ENCODE data around the gene ATP11C.
"Not testable (repeated sequence)": the region's sequence is repeated elsewhere in the genome, so short reads cannot be mapped to it uniquely, and the experiment has no call there.

Gene ATP11C

DNA sequence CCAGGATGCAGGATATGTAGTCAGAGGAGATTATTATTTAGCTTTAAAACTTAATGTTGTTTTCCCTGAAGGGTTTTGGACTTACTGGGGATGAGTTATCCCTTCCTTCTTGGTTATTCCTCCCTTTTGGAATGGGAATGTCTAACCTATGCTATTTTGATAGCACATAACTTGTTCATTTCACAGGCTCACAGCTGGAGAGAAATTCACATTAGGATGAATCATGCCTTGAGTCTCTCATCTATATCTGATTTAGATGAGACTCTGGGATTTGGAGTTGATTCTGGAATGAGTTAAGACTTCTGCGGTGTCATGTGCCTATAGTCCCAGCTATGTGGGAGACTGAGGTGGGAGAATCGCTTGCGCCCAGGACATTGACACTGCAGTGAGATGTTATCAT lies 81.1 kb downstream of the ATP11C start:
- no peak for DNase-seq

DNA sequence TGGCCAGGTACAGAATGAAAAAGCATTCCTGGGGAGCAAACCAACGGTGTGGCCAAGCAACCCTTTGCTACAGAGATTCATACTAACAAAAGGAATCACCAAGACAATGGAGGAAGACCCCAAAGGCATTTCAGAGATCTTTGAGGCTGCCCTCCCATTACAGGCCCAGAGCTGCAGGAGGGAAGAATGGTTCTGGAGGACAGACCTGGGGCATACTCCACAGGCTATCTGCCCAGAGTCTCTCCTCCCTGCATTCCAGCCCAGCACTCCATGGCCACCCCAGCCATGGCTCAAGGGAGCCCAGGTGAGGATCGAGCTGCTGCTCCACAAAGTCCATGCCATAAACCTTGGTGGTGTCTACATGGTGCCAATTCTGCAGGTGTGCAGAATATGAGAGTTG lies 81.9 kb downstream of the ATP11C start:
- DNase-seq = no peak

DNA sequence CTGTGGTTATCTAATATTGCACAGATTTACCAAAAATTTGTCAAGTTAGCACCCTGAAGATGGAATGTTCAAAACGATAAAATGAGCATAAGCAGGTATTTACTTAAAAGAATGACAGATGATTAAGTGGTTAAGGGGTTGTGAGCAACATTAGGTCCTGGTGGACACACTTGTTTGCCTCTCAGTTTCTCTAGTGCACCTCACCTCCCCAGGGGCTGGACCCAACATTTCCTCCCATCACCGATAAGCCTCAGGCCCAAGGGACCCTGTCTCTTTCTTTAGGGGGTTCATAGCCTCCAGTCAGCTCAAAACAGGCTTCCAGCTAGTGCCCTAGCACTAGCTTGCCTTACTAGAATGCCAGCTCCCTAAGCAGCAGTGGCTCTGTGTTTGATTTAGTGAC lies 88.0 kb downstream of the ATP11C start:
- DNase-seq = no peak

DNA sequence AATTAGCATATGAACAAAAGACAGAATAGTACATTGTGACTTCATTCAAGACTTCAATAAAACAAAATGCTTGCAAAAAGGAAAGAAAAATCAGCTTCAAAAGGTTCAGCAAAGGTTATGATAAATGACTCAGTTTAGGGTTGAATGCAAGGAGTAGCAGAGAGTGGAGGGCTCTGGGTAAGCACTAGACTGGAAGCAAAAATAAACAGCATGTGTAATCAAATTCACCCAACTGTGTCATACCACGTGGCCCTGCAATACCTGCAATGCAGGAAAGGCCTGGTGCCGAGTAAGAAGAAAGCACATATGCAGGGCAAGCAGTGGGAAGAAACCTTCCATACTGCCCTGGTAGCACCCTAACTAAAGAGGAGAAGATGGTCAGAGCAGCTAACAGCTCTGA lies 88.7 kb downstream of the ATP11C start:
- DNase-seq = no peak

DNA sequence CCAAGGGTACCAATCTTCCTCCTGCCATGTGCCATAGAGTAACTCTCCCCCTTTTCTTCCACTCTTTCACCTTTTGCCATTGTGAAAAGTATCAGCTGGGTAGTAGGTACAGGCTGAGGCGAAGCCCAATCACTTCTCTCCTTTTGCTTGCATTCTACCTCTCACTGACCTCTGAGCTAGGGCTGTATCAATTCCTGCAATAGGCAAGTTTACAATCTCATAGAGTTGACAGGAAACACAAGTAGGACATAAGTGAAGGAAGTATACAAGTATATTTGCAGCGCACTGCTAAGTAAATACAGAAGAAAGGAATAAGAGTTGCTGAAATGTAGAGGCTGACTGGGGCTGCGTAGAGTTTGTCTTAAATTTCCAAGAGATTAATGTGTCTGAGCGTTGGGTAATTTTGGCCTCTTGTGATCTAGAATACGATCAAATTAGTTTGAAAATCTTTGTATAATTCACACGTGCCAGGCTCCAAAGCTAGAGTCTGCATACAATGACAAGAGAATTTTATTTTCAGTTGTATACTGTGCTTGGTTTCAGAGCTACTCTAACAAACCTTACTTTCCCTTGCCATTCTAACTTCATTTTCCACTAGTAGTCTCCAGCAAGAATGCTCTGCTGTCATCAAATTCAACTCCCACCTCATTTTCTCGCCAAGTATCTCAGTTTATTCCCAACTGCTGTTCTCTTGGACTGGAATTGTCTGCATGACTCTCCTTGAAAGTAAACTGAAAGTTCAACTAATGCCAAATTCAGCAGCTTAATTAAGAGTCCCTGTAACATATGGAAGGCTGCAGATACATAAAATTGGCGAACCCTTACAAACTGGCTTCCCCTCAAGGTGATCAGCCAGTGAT lies 90.3 kb downstream of the ATP11C start:
- no peak for DNase-seq

DNA sequence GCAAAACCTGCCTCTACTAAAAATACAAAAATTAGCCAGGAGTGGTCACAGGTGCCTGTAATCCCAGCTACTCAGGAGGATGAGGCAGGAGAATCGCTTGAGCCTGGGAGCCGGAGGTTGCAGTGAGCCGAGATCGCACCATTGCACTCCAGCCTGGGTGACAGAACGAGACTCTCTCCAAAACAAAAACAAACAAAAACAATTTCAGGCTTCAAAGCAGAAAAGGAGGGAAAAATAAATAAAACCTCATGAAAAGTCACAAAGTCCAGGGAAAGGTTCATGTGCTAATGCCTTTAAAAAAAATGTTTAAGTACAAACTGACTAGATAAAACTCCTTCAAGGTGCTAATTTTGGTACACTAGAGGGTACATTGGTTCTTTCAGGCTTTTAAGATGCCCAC lies 96.5 kb downstream of the ATP11C start:
- DNase-seq = not testable (repeated sequence)

GRCh38 chrX:139834879-139835278 lies 98.0 kb downstream of the ATP11C start:
- no peak for DNase-seq

DNA sequence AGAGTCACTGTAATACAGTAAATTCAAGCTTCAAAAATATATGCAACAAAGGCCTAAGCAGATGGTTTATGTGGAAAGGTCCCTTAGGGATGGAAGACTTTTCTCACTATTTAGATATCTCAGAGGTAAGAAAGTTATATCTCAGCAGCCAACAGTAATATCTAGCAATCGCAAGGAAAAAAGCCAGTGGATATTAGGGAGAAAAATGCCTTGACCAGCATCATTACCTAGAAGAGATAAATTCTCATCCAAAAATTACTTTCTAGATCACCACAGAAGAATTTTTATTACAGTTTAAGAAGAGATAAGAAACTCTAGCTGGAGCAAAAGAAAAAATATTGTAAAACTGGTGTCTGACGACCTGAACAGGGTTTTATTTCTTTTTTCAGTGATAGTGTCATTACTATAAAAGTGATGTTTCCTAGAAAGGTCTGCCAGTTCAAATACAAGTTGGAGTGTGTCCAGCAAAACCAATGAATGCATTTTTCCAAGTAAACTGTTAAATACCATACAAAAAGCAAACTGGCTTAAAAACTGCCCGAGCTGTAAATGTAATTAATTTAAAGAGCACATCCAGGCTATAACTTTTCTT lies 100.0 kb downstream of the ATP11C start:
- no peak for DNase-seq

DNA sequence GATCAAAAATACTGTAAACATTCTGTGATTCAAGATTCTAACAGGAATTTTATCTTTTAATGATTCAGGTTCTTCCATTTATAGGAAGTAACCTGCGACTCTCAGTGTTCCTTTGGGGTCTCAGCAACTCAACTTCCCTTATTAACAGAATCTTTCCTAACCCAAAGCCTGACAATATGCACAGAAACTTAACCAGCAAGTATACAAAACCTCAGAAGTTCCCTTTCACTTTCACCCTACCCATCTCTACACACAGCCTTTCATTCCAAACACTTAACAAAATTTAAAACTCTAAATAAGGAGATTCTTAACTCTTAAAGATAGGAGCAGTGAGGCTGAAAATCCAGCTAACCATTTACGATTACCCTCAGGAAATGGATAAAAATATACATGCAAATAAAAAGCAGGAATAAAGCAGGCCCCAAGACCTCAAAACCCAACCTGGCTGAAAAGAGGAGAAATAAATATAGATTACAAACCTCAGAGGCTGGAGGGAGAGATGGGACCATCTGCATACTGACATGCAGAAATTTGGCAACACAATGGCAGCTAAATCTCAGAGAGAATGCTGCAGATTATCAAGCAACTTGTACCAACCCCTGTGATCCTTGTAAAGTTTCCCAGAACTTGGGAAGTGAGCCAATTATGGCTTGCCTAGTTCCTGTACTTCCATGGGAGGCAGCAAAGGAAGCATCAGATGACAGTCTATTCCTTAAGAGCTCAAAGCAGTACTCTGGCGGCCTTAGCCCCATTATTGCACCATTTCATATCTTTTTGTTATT lies 101.0 kb downstream of the ATP11C start:
- no peak for DNase-seq

DNA sequence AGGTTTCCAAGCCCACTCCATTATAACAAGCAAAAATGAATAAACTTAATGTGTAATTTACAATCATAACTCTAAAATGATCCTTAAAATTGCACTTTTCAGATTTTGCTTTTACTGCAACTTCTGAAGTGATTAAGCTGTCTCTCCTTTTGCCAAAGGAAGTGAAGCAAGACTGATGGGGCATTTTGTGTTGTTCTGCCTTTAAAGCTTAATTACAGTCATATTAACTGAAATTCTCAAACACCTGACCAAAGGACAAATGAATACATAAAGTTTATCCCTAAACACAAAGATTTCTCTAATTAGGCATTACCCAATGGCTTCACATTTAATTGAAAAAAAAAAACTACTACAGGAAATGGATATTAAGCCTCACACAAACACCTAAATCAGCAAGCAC lies 101.8 kb downstream of the ATP11C start:
- DNase-seq = no peak

DNA sequence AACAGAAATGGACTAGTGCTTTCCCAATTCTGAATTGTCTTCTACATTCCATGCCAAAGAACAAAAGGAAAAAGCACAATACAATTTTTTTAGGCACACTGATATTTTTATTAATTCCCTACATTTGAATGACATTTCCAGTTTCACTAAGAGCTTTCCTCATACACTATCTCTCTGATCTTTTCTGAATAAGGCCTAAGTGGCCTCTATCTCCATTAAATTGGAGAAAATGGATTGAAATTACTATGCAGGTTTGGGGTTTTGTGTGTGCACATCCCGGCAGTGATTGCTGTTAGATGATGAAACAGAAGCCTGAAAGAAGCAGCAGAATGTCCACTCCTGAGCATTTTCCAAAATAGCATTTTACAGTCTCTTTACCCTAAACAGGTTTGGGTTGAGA lies 104.0 kb downstream of the ATP11C start:
- no peak for DNase-seq

GRCh38 chrX:139828033-139828432 lies 104.8 kb downstream of the ATP11C start:
- DNase-seq = no peak

GRCh38 chrX:139826065-139827044 lies 106.5 kb downstream of the ATP11C start:
- DNase-seq = no peak

DNA sequence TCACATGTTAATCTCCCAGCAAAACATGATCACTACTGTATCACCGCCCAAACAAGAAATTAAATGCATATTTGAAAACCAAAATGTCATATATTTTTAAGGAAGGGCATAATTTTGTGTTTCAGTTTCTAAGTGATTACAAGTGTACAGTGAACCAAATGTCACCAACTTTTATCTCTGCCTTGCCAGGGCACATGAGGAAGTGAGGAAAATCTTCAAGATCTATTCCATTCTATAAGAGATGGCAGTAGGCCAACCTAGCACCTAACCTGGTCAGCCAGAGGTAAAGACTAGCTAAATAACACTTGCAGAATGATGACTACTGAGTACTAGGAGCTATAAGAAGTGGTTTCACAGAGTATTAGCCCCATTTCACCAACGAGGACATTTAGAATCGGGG lies 107.2 kb downstream of the ATP11C start:
- no peak for DNase-seq

- no peak for DNase-seq
Measured at GRCh38 chrX:139823806-139824205, 109.0 kb downstream of the ATP11C start.

GRCh38 chrX:139820358-139820984 lies 112.4 kb downstream of the ATP11C start:
- no peak for DNase-seq

- DNase-seq = no peak
Measured at GRCh38 chrX:139816204-139816603, 116.6 kb downstream of the ATP11C start.

GRCh38 chrX:139815771-139816170 lies 117.1 kb downstream of the ATP11C start:
- DNase-seq = no peak

- no peak for DNase-seq
Measured at GRCh38 chrX:139811942-139812629, 120.8 kb downstream of the ATP11C start.

DNA sequence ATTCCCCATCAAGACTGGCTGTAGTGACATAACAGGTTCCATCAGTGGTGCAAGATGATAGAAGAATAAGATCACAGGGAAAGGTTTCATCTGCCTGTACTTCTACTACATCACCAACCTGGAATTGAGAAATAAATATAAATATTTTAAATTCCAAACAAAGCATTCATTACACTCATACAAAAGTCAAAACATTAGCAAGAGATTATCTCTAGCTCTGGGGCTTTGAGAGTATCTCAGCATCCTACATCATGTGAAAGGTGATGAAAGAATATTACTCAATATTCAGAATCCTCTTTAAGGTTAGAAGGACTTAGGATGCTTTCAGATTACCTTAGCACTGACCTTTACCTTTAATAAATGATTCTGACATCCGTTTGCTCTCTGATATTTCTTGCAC lies 128.4 kb downstream of the ATP11C start:
- no peak for DNase-seq

DNA sequence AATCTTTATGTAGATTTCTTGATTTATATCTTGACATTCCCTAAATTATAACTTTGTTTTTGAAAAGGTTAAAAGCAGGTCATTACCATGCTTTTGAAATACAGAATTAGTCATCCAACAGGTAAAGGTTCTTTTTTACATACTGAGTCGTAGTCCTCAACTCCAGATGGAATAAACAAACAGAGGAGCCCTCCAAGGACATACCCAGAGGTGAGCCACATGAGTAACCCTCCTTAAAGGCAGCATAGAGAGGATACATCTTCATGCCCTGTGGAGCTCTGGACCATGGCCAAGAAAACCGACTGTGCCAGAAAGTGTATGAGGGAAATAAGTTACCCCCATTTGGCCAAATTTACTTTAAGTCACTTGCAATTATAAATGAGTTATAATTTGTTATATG lies 129.6 kb downstream of the ATP11C start:
- no peak for DNase-seq
